Measurements from ENCODE around the gene SAMSN1.

Gene SAMSN1

GRCh38 chr21:14583629-14584255 is 37.6 kb upstream of the SAMSN1 start:
- no peaks in the 10 kb centered on the region for H3K9me3 ChIP-seq (ENCODE audit: insufficient read depth, low read depth, low read length)
- no peak overlapping the region for H3K27ac ChIP-seq (ENCODE audit: low read length)
- H3K4me3 ChIP-seq (ENCODE audit: low read length) = no peak overlapping the region
- no peaks in the 10 kb centered on the region for H3K27me3 ChIP-seq (ENCODE audit: insufficient read depth, low read length)
- no peaks in the 10 kb centered on the region for H3K4me1 ChIP-seq (ENCODE audit: insufficient read depth, low read length)
- H3K9ac ChIP-seq (ENCODE audit: low read depth, low read length) = no peak overlapping the region
- H3K36me3 ChIP-seq (ENCODE audit: insufficient read depth, low read depth, low read length) = no peaks in the 10 kb centered on the region

DNA sequence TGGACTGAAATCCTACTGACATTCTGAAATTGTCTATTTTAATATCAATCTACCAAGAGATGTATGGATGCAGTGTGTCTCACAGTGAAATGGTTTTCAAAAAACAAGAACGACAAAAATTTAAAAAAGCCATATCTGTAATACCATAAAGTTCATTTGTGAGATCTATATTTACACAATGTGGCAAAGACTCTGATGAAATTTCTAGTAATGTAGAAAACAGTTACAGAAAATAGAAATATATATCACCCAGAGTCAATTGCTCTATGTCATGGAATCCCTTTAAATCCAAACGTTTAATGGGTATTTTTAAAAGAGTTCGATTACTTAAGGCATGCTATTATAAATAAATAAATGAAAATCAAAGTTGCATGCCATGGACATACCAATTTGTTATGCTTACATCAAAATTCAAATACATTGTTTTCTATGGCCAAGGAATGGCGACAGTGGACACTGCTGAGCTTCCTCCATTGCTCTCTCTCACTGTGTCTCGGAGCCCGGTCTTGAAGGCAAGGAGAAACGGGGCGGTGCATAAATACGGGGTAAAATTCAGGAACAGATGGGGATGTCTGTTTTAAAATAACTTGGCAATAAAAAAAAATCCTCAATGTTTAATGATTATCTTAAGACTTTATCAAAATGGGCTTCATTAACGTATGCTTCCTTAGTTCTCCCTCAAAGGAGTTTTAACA is 37.0 kb upstream of the SAMSN1 start:
- H3K9ac ChIP-seq (ENCODE audit: low read depth, low read length) = no peak overlapping the region
- H3K9me3 ChIP-seq (ENCODE audit: insufficient read depth, low read depth, low read length) = no peaks in the 10 kb centered on the region
- no peaks in the 10 kb centered on the region for H3K27me3 ChIP-seq (ENCODE audit: insufficient read depth, low read length)

DNA sequence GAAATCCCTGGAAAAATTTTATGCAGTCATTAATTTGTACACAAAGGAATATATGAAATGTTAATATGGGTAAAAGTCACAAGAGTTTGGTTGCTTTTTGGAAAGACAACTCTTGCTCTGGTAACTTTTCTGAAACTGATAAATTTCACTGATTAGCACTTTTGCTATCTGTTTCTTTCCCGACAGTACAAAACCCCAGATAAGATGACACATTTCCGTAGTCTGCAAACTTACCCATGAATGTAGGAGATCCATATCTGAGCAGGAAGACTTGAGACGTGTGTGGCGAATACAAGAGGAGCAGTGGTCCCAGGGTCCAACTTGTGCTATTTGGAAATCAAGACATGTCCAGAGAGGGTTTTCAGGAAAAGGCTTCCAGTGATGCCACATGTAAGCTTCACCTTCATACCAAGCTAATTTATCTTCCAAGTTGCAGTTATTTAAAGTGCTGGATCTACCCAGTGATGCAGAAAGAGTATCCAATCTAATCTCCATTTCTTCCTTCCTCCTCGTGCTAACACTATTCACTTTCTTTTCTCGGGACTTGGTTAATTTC is 35.9 kb upstream of the SAMSN1 start:
- H3K27me3 ChIP-seq (ENCODE audit: insufficient read depth, low read length) = no peaks in the 10 kb centered on the region
- H3K4me1 ChIP-seq (ENCODE audit: insufficient read depth, low read length) = no peaks in the 10 kb centered on the region
- no peak overlapping the region for H3K4me3 ChIP-seq (ENCODE audit: low read length)
- no peaks in the 10 kb centered on the region for H3K9me3 ChIP-seq (ENCODE audit: insufficient read depth, low read depth, low read length)
- H3K9ac ChIP-seq (ENCODE audit: low read depth, low read length) = no peak overlapping the region
- H3K36me3 ChIP-seq (ENCODE audit: insufficient read depth, low read depth, low read length) = no peaks in the 10 kb centered on the region
- no peak overlapping the region for H3K27ac ChIP-seq (ENCODE audit: low read length)

More for the DNA sequence above, 37.0 kb upstream of the SAMSN1 start:
- Histone ChIP-seq H3K27ac (ENCODE audit: low read length) (no peak overlapping the region), H3K4me3 (ENCODE audit: low read length) (no peak overlapping the region), H3K4me1 (ENCODE audit: insufficient read depth, low read length) (no peaks in the 10 kb centered on the region), H3K36me3 (ENCODE audit: insufficient read depth, low read depth, low read length) (no peaks in the 10 kb centered on the region)

- Histone ChIP-seq H3K4me3 (ENCODE audit: low read length) (no peak overlapping the region), H3K36me3 (ENCODE audit: insufficient read depth, low read depth, low read length) (no peaks in the 10 kb centered on the region), H3K9ac (ENCODE audit: low read depth, low read length) (no peak overlapping the region), H3K27me3 (ENCODE audit: insufficient read depth, low read length) (no peaks in the 10 kb centered on the region), H3K4me1 (ENCODE audit: insufficient read depth, low read length) (no peaks in the 10 kb centered on the region), H3K9me3 (ENCODE audit: insufficient read depth, low read depth, low read length) (no peaks in the 10 kb centered on the region), H3K27ac (ENCODE audit: low read length) (no peak overlapping the region)
These were observed 27.1 kb upstream of the SAMSN1 start for GRCh38 chr21:14573244-14573643.

GRCh38 chr21:14572204-14572780 is 26.2 kb upstream of the SAMSN1 start:
- H3K36me3 ChIP-seq (ENCODE audit: insufficient read depth, low read depth, low read length) = no peaks in the 10 kb centered on the region
- no peaks in the 10 kb centered on the region for H3K9me3 ChIP-seq (ENCODE audit: insufficient read depth, low read depth, low read length)
- no peaks in the 10 kb centered on the region for H3K27me3 ChIP-seq (ENCODE audit: insufficient read depth, low read length)
- H3K4me1 ChIP-seq (ENCODE audit: insufficient read depth, low read length) = no peaks in the 10 kb centered on the region
- no peak overlapping the region for H3K27ac ChIP-seq (ENCODE audit: low read length)
- H3K9ac ChIP-seq (ENCODE audit: low read depth, low read length) = no peak overlapping the region
- no peak overlapping the region for H3K4me3 ChIP-seq (ENCODE audit: low read length)

- no peak overlapping the region for H3K4me3 ChIP-seq (ENCODE audit: low read length)
- no peak overlapping the region for H3K9ac ChIP-seq (ENCODE audit: low read depth, low read length)
- H3K27me3 ChIP-seq (ENCODE audit: insufficient read depth, low read length) = no peaks in the 10 kb centered on the region
- no peaks in the 10 kb centered on the region for H3K9me3 ChIP-seq (ENCODE audit: insufficient read depth, low read depth, low read length)
- no peak overlapping the region for H3K27ac ChIP-seq (ENCODE audit: low read length)
- peaks cover 4% of the 10 kb centered on the region; the same call in 1 of the 2 replicates for H3K4me1 ChIP-seq (ENCODE audit: insufficient read depth, low read length)
- no peaks in the 10 kb centered on the region for H3K36me3 ChIP-seq (ENCODE audit: insufficient read depth, low read depth, low read length)
These were observed 23.8 kb upstream of the SAMSN1 start for GRCh38 chr21:14569868-14570267.

GRCh38 chr21:14569026-14569621 is 23.0 kb upstream of the SAMSN1 start:
- H3K9ac ChIP-seq (ENCODE audit: low read depth, low read length) = no peak overlapping the region
- H3K4me3 ChIP-seq (ENCODE audit: low read length) = no peak overlapping the region

GRCh38 chr21:14567331-14568279 is 21.5 kb upstream of the SAMSN1 start:
- peaks cover 4% of the 10 kb centered on the region; the same call in 1 of the 2 replicates for H3K4me1 ChIP-seq (ENCODE audit: insufficient read depth, low read length)
- H3K4me3 ChIP-seq (ENCODE audit: low read length) = no peak overlapping the region
- H3K9me3 ChIP-seq (ENCODE audit: insufficient read depth, low read depth, low read length) = no peaks in the 10 kb centered on the region
- no peaks in the 10 kb centered on the region for H3K27me3 ChIP-seq (ENCODE audit: insufficient read depth, low read length)
- no peak overlapping the region for H3K9ac ChIP-seq (ENCODE audit: low read depth, low read length)
- no peaks in the 10 kb centered on the region for H3K36me3 ChIP-seq (ENCODE audit: insufficient read depth, low read depth, low read length)
- no peak overlapping the region for H3K27ac ChIP-seq (ENCODE audit: low read length)

More at GRCh38 chr21:14569026-14569621, 23.0 kb upstream of the SAMSN1 start:
- Histone ChIP-seq H3K27me3 (ENCODE audit: insufficient read depth, low read length) (no peaks in the 10 kb centered on the region), H3K27ac (ENCODE audit: low read length) (no peak overlapping the region), H3K4me1 (ENCODE audit: insufficient read depth, low read length) (peaks cover 4% of the 10 kb centered on the region; the same call in 1 of the 2 replicates), H3K9me3 (ENCODE audit: insufficient read depth, low read depth, low read length) (no peaks in the 10 kb centered on the region), H3K36me3 (ENCODE audit: insufficient read depth, low read depth, low read length) (no peaks in the 10 kb centered on the region)

DNA sequence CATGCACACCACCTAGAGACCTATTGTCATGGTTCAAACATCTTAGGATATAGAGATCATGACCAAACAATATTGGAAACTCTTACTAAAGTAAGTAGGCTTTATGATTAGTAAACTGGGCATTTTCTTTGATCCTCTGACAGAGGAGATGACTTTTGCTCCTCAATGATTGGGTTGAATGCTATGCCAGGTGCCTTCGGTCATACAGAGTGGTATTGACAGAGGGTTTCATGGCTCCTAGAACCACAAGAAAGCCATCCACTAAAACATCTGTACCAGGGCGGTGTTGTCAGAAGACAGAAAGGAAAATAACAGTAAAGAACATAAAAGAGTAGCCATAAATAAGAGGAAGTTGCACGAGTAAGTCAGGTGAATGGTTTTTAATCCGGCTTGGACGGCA is 20.8 kb upstream of the SAMSN1 start:
- H3K9ac ChIP-seq (ENCODE audit: low read depth, low read length) = no peak overlapping the region

DNA sequence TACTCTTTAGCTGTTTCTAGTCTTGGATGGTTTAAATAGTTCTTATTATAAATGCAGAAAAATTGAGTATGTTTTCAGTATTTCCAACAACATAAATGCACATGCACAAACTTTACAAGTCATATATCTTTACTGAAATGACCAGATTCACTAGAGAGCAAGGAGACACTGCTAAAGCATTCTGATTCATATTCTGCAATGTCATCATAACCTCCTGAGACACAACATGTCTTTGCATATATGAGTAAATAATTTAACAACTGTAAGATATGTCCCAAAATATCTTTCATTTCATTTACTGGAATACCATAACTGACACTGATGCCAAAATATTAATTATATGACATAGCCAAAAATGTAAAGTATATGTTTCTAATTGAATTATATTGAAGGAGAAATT is 16.8 kb upstream of the SAMSN1 start:
- H3K9ac ChIP-seq (ENCODE audit: low read depth, low read length) = no peak overlapping the region
- H3K36me3 ChIP-seq (ENCODE audit: insufficient read depth, low read depth, low read length) = no peaks in the 10 kb centered on the region
- H3K9me3 ChIP-seq (ENCODE audit: insufficient read depth, low read depth, low read length) = peaks cover 13% of the 10 kb centered on the region
- H3K4me3 ChIP-seq (ENCODE audit: low read length) = no peak overlapping the region
- H3K27ac ChIP-seq (ENCODE audit: low read length) = no peak overlapping the region
- peaks cover 4% of the 10 kb centered on the region; the same call in 1 of the 2 replicates for H3K4me1 ChIP-seq (ENCODE audit: insufficient read depth, low read length)
- H3K27me3 ChIP-seq (ENCODE audit: insufficient read depth, low read length) = no peaks in the 10 kb centered on the region

More for the DNA sequence above, 20.8 kb upstream of the SAMSN1 start:
- Histone ChIP-seq H3K4me1 (ENCODE audit: insufficient read depth, low read length) (peaks cover 4% of the 10 kb centered on the region; the same call in 1 of the 2 replicates), H3K27ac (ENCODE audit: low read length) (no peak overlapping the region), H3K27me3 (ENCODE audit: insufficient read depth, low read length) (no peaks in the 10 kb centered on the region), H3K4me3 (ENCODE audit: low read length) (no peak overlapping the region), H3K9me3 (ENCODE audit: insufficient read depth, low read depth, low read length) (peaks cover 2% of the 10 kb centered on the region; the same call in 1 of the 2 replicates), H3K36me3 (ENCODE audit: insufficient read depth, low read depth, low read length) (no peaks in the 10 kb centered on the region)

DNA sequence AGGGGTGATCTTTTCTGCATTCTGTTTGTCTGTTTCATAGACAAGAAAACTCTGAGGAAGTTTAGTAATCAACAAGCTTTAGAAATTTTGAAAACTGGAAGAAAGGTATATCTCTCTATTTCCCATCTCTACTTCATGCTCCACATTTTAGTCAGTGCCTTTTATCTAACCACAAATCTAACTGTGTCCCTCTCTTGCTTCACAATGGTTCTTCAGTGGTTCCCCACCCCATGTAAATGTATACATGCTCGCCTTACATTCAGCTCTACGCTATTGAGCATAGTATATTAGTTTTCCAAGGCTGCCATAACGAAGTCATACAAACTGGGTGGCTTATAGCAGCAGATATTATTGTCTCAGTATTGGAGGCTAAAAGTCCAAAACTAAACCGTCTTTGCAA is 14.4 kb upstream of the SAMSN1 start:
- Histone ChIP-seq H3K27ac (ENCODE audit: low read length) (no peak overlapping the region), H3K36me3 (ENCODE audit: insufficient read depth, low read depth, low read length) (no peaks in the 10 kb centered on the region), H3K9me3 (ENCODE audit: insufficient read depth, low read depth, low read length) (peaks cover 13% of the 10 kb centered on the region), H3K27me3 (ENCODE audit: insufficient read depth, low read length) (no peaks in the 10 kb centered on the region), H3K4me3 (ENCODE audit: low read length) (no peak overlapping the region), H3K4me1 (ENCODE audit: insufficient read depth, low read length) (peaks cover 3% of the 10 kb centered on the region; the same call in 1 of the 2 replicates), H3K9ac (ENCODE audit: low read depth, low read length) (no peak overlapping the region)
